ENCODE results near the gene GTSE1. TPM values are rescaled to one million over a fixed set of nuclear protein-coding genes. Genes with fewer than 3 reads are reported as not detected.

GTSE1 gene
- total RNA-seq, 1 experiment from 2014 or later, result 46.1 TPM

DNA sequence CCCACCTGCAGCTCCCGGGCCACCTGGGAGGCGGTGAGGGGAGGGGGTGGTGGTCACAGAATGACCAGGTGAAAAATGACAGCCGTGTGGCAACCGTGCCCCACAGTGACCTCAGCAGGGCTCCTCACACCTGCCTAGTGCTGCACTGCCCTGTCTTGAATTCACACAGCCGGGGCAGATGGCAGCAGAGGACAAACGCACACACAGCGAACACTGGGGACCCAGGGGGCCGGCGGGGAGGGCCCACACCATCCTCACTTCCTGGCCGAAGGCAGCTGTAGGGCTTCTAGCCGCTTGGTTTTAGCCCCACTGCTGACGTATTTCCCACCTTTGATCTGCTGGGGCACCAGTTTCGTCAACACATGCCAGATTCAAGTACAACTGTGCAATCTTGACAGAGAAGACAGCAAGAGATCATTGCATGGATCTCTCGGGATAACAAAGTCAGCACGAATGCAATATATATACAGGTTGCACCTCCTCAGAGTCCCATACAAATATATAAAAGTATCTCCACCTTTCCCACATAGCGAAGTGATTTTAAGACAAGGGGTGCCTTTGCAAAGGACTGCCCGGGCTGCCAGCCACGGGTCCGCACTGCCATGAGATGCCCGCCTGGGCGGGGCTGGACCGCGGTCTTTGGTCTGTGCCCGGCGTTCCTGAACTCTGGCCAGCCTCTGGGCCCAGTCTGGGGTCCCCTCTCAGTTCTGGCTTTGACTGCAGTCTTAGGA, 65.7 kb downstream of the GTSE1 start:
- Histone ChIP-seq H3K27me3 (ENCODE audit: insufficient read depth, low read length) (no peaks in the 10 kb centered on the region), H3K4me3 (replicated peaks in 1 of 2; ENCODE audit: low read depth in 1 of 2, low read length in 2 of 2) (no peak overlapping the region), H3K4me1 (ENCODE audit: control insufficient read depth in 1 of 2, insufficient read depth in 2 of 2, low read length in 2 of 2) (peaks cover 0 to 2% of the 10 kb centered on the region in 2 experiments; a peak in 1 of 4 replicates), H3K27ac (ENCODE audit: low read depth, low read length) (no peak overlapping the region), H2AFZ (ENCODE audit: low read depth, low read length, poor library complexity, severe bottlenecking) (no peak overlapping the region), H3K36me3 (ENCODE audit: control insufficient read depth in 1 of 2, insufficient read depth in 2 of 2, low read length in 2 of 2) (no peaks in the 10 kb centered on the region; a peak in 1 of 4 replicates), H3K4me2 (ENCODE audit: low read length) (no peak overlapping the region), H3K79me2 (ENCODE audit: insufficient read depth, low read length) (no peaks in the 10 kb centered on the region), H4K20me1 (ENCODE audit: insufficient read depth) (no peaks in the 10 kb centered on the region), H3K9ac (ENCODE audit: low read length) (no peak overlapping the region), H3K9me2 (ENCODE audit: insufficient read depth) (no peaks in the 10 kb centered on the region), H3K9me3 (ENCODE audit: control insufficient read depth in 1 of 2, insufficient read depth in 1 of 2, low read depth in 1 of 2, low read length in 2 of 2) (no peaks in the 10 kb centered on the region)
- DNase-seq (ENCODE audit: low read depth, low spot score) (no peak), ATAC-seq (no peak)
- CTCF ChIA-PET, result no interaction called here
- TF ChIP-seq, protein P1, sequence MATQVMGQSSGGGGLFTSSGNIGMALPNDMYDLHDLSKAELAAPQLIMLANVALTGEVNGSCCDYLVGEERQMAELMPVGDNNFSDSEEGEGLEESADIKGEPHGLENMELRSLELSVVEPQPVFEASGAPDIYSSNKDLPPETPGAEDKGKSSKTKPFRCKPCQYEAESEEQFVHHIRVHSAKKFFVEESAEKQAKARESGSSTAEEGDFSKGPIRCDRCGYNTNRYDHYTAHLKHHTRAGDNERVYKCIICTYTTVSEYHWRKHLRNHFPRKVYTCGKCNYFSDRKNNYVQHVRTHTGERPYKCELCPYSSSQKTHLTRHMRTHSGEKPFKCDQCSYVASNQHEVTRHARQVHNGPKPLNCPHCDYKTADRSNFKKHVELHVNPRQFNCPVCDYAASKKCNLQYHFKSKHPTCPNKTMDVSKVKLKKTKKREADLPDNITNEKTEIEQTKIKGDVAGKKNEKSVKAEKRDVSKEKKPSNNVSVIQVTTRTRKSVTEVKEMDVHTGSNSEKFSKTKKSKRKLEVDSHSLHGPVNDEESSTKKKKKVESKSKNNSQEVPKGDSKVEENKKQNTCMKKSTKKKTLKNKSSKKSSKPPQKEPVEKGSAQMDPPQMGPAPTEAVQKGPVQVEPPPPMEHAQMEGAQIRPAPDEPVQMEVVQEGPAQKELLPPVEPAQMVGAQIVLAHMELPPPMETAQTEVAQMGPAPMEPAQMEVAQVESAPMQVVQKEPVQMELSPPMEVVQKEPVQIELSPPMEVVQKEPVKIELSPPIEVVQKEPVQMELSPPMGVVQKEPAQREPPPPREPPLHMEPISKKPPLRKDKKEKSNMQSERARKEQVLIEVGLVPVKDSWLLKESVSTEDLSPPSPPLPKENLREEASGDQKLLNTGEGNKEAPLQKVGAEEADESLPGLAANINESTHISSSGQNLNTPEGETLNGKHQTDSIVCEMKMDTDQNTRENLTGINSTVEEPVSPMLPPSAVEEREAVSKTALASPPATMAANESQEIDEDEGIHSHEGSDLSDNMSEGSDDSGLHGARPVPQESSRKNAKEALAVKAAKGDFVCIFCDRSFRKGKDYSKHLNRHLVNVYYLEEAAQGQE (IDR thresholded peaks at IDR 0.05; ENCODE audit: low read depth), result no peak
- TF ChIP-seq POLR2AphosphoS5 (IDR thresholded peaks at IDR 0.05; ENCODE audit: low read depth, low read length) (no peak), EZH2phosphoT487 (IDR thresholded peaks at IDR 0.05; ENCODE audit: borderline replicate concordance) (no peak), YY1 (IDR thresholded peaks at IDR 0.05; ENCODE audit: extremely low read depth, insufficient replicate concordance, low read depth, low read length) (no peak), TCF7L2 (IDR thresholded peaks at IDR 0.05; ENCODE audit: borderline replicate concordance, extremely low read depth, insufficient read depth, insufficient read length) (no peak), EGR1 (IDR thresholded peaks at IDR 0.05; ENCODE audit: low read depth) (no peak), ZNF274 (IDR thresholded peaks at IDR 0.05; ENCODE audit: low read depth, low read length) (no peak), SRF (IDR thresholded peaks at IDR 0.05; ENCODE audit: low read depth) (no peak), JUND (IDR thresholded peaks at IDR 0.05) (no peak), ZFX (IDR thresholded peaks at IDR 0.05) (no peak), POLR2A (IDR thresholded peaks at IDR 0.05; ENCODE audit: borderline replicate concordance, extremely low read depth, insufficient read depth, insufficient read length) (no peak), FOSL1 (IDR thresholded peaks at IDR 0.05; ENCODE audit: low read depth) (no peak)
- TF ChIP-seq, protein P2, sequence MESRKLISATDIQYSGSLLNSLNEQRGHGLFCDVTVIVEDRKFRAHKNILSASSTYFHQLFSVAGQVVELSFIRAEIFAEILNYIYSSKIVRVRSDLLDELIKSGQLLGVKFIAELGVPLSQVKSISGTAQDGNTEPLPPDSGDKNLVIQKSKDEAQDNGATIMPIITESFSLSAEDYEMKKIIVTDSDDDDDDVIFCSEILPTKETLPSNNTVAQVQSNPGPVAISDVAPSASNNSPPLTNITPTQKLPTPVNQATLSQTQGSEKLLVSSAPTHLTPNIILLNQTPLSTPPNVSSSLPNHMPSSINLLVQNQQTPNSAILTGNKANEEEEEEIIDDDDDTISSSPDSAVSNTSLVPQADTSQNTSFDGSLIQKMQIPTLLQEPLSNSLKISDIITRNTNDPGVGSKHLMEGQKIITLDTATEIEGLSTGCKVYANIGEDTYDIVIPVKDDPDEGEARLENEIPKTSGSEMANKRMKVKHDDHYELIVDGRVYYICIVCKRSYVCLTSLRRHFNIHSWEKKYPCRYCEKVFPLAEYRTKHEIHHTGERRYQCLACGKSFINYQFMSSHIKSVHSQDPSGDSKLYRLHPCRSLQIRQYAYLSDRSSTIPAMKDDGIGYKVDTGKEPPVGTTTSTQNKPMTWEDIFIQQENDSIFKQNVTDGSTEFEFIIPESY (IDR thresholded peaks at IDR 0.05; ENCODE audit: extremely low read depth, insufficient replicate concordance, low read length), result no peak
- POLR2A ChIA-PET, result no interaction called here
- intact Hi-C loops (cut with micrococcal nuclease), result no loop called here
- RAD21 ChIA-PET (ENCODE audit: low non-redundant PET in 1 of 2, low total read pairs in 2 of 2, uncharacterized antibody in 2 of 2, unreplicated experiment in 2 of 2), result no interaction called here
- no TSS peak for BruUV-seq (replicated peaks)
